Measurements from ENCODE around the gene LDB3.

GRCh38 chr10:86667421-86668181 is 710 bp upstream of the LDB3 start:
- TF ChIP-seq USF2 (IDR thresholded peaks at IDR 0.05; ENCODE audit: low read depth, low read length) (no peak), CTCF (conservative IDR thresholded peaks at IDR 0.05; ENCODE audit: low read depth, low read length) (no peak), RAD21 (IDR thresholded peaks at IDR 0.05; ENCODE audit: low read length) (no peak), FOS (IDR thresholded peaks at IDR 0.05; ENCODE audit: low read depth, low read length) (no peak), POLR2A (IDR thresholded peaks at IDR 0.05; ENCODE audit: low read depth, low read length) (no peak), RFX5 (IDR thresholded peaks at IDR 0.05; ENCODE audit: low read depth, low read length) (no peak), MAZ (IDR thresholded peaks at IDR 0.05; ENCODE audit: borderline replicate concordance, low read depth, low read length) (no peak), CEBPB (IDR thresholded peaks at IDR 0.05; ENCODE audit: low read depth, low read length) (no peak)

Measured in IMR-90 (cell line).